Central memory CD4-positive, alpha-beta T cell (primary cell): Measurements from ENCODE around the gene FCRL4.

Source experiments
- DNase-seq: peaks from one replicate; pipeline ENCODE4 v3.0.0; 2022
- total RNA-seq, 3 experiments: gene quantifications; one replicate each; lab custom pipeline; 2026; lab: John Stamatoyannopoulos, UW

The FCRL4 gene
- 0 reads per million in 3 experiments for total RNA-seq

GRCh38 chr1:157597959-157598667, at the start of gene FCRL4:
TSS of gene FCRL4 (minus strand) at chr1:157598085. CDS start at chr1:157597944, 141 bp downstream.
- no peak for DNase-seq

GRCh38 chr1:157646144-157646543, 48.3 kb upstream of the FCRL4 start:
- DNase-seq = no peak

- no peak for DNase-seq
Measured at GRCh38 chr1:157641177-157641576, 43.3 kb upstream of the FCRL4 start.

- DNase-seq = no peak
Measured at GRCh38 chr1:157639800-157640199, 41.9 kb upstream of the FCRL4 start.

GRCh38 chr1:157628773-157629172, 30.9 kb upstream of the FCRL4 start:
- no peak for DNase-seq

GRCh38 chr1:157626099-157626498, 28.2 kb upstream of the FCRL4 start:
- no peak for DNase-seq

- no peak for DNase-seq
Measured at GRCh38 chr1:157624471-157624870, 26.6 kb upstream of the FCRL4 start.

GRCh38 chr1:157622471-157622870, 24.6 kb upstream of the FCRL4 start:
- DNase-seq = no peak

- no peak for DNase-seq
Measured at GRCh38 chr1:157618190-157618589, 20.3 kb upstream of the FCRL4 start.

- DNase-seq = no peak
Measured at GRCh38 chr1:157600236-157600635, 2.4 kb upstream of the FCRL4 start.

GRCh38 chr1:157596384-157596783, 1.5 kb downstream of the FCRL4 start:
- no peak for DNase-seq

- no peak for DNase-seq
Measured at GRCh38 chr1:157595356-157595755, 2.5 kb downstream of the FCRL4 start.

- DNase-seq = no peak
Measured at GRCh38 chr1:157585984-157586383, 11.9 kb downstream of the FCRL4 start.

- no peak for DNase-seq
Measured at GRCh38 chr1:157584503-157584902, 13.4 kb downstream of the FCRL4 start.

GRCh38 chr1:157580828-157581210, 17.1 kb downstream of the FCRL4 start:
- no peak for DNase-seq

- DNase-seq = peak; percentile 3
Measured at GRCh38 chr1:157580179-157580827, 17.6 kb downstream of the FCRL4 start.

- DNase-seq = no peak
Measured at GRCh38 chr1:157577420-157577819, 20.5 kb downstream of the FCRL4 start.

- DNase-seq = no peak
Measured at GRCh38 chr1:157575744-157576143, 22.1 kb downstream of the FCRL4 start.

GRCh38 chr1:157574836-157575235, 23.0 kb downstream of the FCRL4 start:
- DNase-seq = no peak

GRCh38 chr1:157566484-157567300, 31.2 kb downstream of the FCRL4 start:
- DNase-seq = no peak

GRCh38 chr1:157562515-157562914, 35.4 kb downstream of the FCRL4 start:
- DNase-seq = no peak

- no peak for DNase-seq
Measured at GRCh38 chr1:157558119-157558518, 39.8 kb downstream of the FCRL4 start.
